Body of pancreas (tissue), 4 donors: Measurements from ENCODE around the gene ART4. TPM values are rescaled to one million over a fixed set of nuclear protein-coding genes. Genes with fewer than 3 reads are reported as not detected.
A peak's percentile ranks its signal among the peaks of the same experiment; 100 is the strongest.

ENCODE experiments used
- ATAC-seq: fragments of 150-250 bp; one replicate; pipeline ENCODE4 v1.9.1; 2016
- DNase-seq, 4 donors: peaks; one replicate each; pipeline ENCODE4 v3.0.0-alpha.2; 2019
- H3K27ac ChIP-seq, 4 donors: fragments of 200-600 bp; sonication (generic); 1 replicate in 3 of 4; 2 replicates in 1 of 4; pipeline versions ENCODE4 v1.5.1 to v1.6.1; 2016 to 2019; ENCODE audit warnings: mild to moderate bottlenecking in 1 of 4, mixed read lengths in 1 of 4, moderate library complexity in 1 of 4
- H3K27me3 ChIP-seq, 2 donors: fragments of 200-600 bp; sonication (generic); one replicate each; pipeline ENCODE4 v1.6.0; 2016; ENCODE audit warnings: mild to moderate bottlenecking in 1 of 2
- H3K36me3 ChIP-seq, 2 donors: fragments of 200-600 bp; sonication (generic); replicated peaks in 1 of 2; 2 replicates each; pipeline ENCODE4 v1.5.1; 2016; ENCODE audit warnings: low read depth in 2 of 2; ENCODE audit not compliant: insufficient read depth in 1 of 2
- H3K4me1 ChIP-seq: fragments of 200-600 bp; sonication (generic); one replicate; pipeline ENCODE4 v1.6.0; 2016
- H3K4me3 ChIP-seq, 2 donors: fragments of 200-600 bp; sonication (generic); 1 replicate in 1 of 2; 2 replicates in 1 of 2; pipeline ENCODE4 v1.5.1; 2016 to 2019
- H3K9me3 ChIP-seq, 3 donors: fragments of 200-600 bp; sonication (generic); 1 replicate in 2 of 3; 2 replicates in 1 of 3; pipeline ENCODE4 v1.5.1; 2016
- CTCF ChIP-seq, 7 experiments: fragments of 450-650 bp in 4 of 7; fragments of 200-600 bp in 3 of 7; sonication (generic) in 3 of 7; IDR thresholded peaks; one replicate each; pipeline ENCODE4 v1.5.1; 2016 to 2019; ENCODE audit warnings: antibody characterized with exemption in 7 of 7
- POLR2A ChIP-seq, 3 donors: fragments of 450-650 bp; IDR thresholded peaks; one replicate each; pipeline ENCODE4 v1.6.1; 2016; ENCODE audit warnings: antibody characterized with exemption in 3 of 3, mild to moderate bottlenecking in 2 of 3
- WGBS, 2 donors: methylation state at CpG; one replicate each; pipeline ENCODE4 v1.1.5; 2017; 5-methylcytosine and 5-hydroxymethylcytosine counted together
- intact Hi-C: fragments of 100-400 bp; cut with DNase I; formaldehyde crosslinking; loops from one replicate; pipeline ENCODE4 v1.15.1; 2023
- total RNA-seq, 2 donors: library from RNA; depleted of rRNA; stranded (reverse); fragments of >200 nt; gene quantifications; one replicate each; pipeline ENCODE4 v1.1.0, GENCODE V29; 2016

The ART4 gene
- total RNA-seq, 2 donors from 2014 or later: 1.3 to 3.1 TPM

- ATAC-seq (no peak), DNase-seq (no peak)
- Histone ChIP-seq H3K4me1 (peaks cover 67% of the 10 kb centered on the region), H3K4me3 (no peak overlapping the region), H3K9me3 (no peaks in the 10 kb centered on the region), H3K27me3 (no peaks in the 10 kb centered on the region), H3K36me3 (no peaks in the 10 kb centered on the region), H3K27ac (no peak overlapping the region)
- TF ChIP-seq POLR2A (IDR thresholded peaks at IDR 0.05) (no peak), CTCF (IDR thresholded peaks at IDR 0.05) (no peak)
- intact Hi-C loops: no loop called here
These were observed 1.1 kb upstream of the ART4 start for GRCh38 chr12:14844401-14844800.

- WGBS, 2 donors: 8 to 16% methylated on average over 3 of the region's 3 CpGs
- Histone ChIP-seq H3K9me3 (no peaks in the 10 kb centered on the region), H3K27ac (peak overlapping the region; percentile 48 to 84 (median 69)), H3K4me3 (no peak overlapping the region), H3K4me1 (peaks cover 63% of the 10 kb centered on the region), H3K27me3 (no peaks in the 10 kb centered on the region), H3K36me3 (no peaks in the 10 kb centered on the region)
- DNase-seq (no peak), ATAC-seq (no peak)
- intact Hi-C loops: no loop called here
- TF ChIP-seq CTCF (IDR thresholded peaks at IDR 0.05): no peak
- TF ChIP-seq POLR2A (IDR thresholded peaks at IDR 0.05): no peak
These were observed 1.0 kb downstream of the ART4 start for GRCh38 chr12:14842315-14842714.

DNA sequence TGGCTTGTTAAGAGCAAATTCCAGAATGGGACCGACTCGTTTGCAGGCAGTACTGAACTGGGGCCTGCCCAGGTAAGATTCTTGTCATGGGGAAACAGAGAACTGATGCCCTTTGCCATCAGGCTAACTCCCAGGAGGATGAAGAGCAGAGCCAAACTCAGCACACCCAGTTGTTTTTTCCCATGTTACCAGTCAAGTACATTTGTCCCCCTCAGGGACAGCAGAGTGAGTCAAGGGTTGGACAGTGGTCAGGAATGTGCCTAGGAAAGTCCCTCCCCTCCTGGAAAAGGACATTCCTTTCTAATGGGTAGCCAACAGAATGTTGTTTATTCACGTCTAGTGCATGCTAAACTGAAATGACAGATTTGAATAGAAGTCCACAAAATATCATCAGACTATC is 1.6 kb downstream of the ART4 start:
- Histone ChIP-seq H3K36me3 (no peaks in the 10 kb centered on the region), H3K4me3 (no peak overlapping the region), H3K9me3 (no peaks in the 10 kb centered on the region), H3K4me1 (peaks cover 57% of the 10 kb centered on the region), H3K27me3 (no peaks in the 10 kb centered on the region), H3K27ac (peak overlapping the region; percentile 63 to 84 (median 72))
- 3 to 17% methylated on average over 3 of the region's 3 CpGs for WGBS, 2 donors
- TF ChIP-seq CTCF (IDR thresholded peaks at IDR 0.05): no peak
- peak in 2 of 3 donors; percentile 32 to 38 for TF ChIP-seq POLR2A (IDR thresholded peaks at IDR 0.05)
- intact Hi-C loops: no loop called here
- DNase-seq (peak; percentile 68 to 83 (median 76)), ATAC-seq (peak; percentile 92)

DNA sequence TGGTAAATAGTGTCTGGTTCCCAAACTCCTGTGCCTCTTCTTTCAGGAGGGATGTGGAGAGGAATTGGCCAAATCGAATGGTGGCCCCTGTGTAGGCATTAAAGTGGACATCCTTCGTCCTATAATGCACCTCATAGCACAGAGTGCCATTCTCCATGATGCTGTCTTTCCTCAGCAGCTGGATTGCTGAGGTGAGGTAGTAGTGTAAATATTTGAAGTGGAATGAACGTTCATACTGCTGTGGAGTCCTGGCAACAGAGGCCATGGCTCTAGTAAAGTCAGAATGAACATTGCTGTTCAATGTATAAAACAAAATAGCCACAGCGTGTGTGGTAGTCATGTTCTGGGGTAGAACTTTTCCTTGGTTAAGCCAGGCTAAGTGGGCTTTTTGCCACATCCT is 2.7 kb downstream of the ART4 start:
- ATAC-seq (no peak), DNase-seq (peak in 1 of 4 donors; percentile 26)
- no peaks in the 10 kb centered on the region for H3K36me3 ChIP-seq
- no peak for TF ChIP-seq POLR2A (IDR thresholded peaks at IDR 0.05)
- no peak for TF ChIP-seq CTCF (IDR thresholded peaks at IDR 0.05)
- H3K4me3 ChIP-seq: no peak overlapping the region
- intact Hi-C loops: no loop called here
- no peaks in the 10 kb centered on the region for H3K9me3 ChIP-seq
- H3K27ac ChIP-seq: peak overlapping the region in 3 of 4 donors; percentile 63 to 84 (median 75)
- WGBS, 2 donors: 65 to 77% methylated on average over 4 of the region's 4 CpGs
- H3K27me3 ChIP-seq: no peaks in the 10 kb centered on the region
- peaks cover 46% of the 10 kb centered on the region for H3K4me1 ChIP-seq

DNA sequence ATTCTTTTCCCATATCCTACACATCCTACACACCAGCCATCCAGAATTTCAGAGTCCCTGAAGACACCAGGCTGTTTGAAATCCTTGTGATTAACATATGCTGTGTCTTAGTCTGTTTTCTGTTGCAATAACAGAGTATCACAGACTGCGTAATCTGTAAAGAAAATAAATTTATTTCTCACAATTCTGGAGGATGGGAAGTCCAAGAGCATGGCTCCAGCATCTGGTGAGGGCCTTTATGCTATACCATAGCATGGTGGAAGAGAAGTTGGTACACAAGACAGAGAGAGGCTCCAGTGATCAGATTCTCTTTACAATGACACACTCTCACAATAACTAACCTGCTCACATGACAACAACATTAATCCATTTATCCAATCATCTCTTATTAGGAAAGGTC is 4.1 kb downstream of the ART4 start:
- TF ChIP-seq CTCF (IDR thresholded peaks at IDR 0.05): no peak
- Histone ChIP-seq H3K27me3 (no peaks in the 10 kb centered on the region), H3K4me1 (peaks cover 38% of the 10 kb centered on the region), H3K9me3 (no peaks in the 10 kb centered on the region), H3K36me3 (no peaks in the 10 kb centered on the region), H3K4me3 (no peak overlapping the region), H3K27ac (no peak overlapping the region)
- intact Hi-C loops: no loop called here
- ATAC-seq (no peak), DNase-seq (no peak)
- WGBS, 2 donors: 89 to 100% methylated on average over 1 of the region's 1 CpG
